Measurements from ENCODE around the gene HEATR3.
A peak's percentile ranks its signal among the peaks of the same experiment; 100 is the strongest.

The HEATR3 gene

GRCh38 chr16:50023641-50024040, 42.1 kb upstream of the HEATR3 start:
- H3K79me2 ChIP-seq (ENCODE audit: insufficient read depth, low read length): peaks cover 32% of the 10 kb centered on the region
- no peak overlapping the region for H3K4me3 ChIP-seq (ENCODE audit: low read length, poor library complexity, severe bottlenecking)
- no peaks in the 10 kb centered on the region for H3K9me3 ChIP-seq (ENCODE audit: insufficient read depth, low read depth, low read length)
- H4K20me1 ChIP-seq (ENCODE audit: insufficient read depth, low read length, poor library complexity, severe bottlenecking): peaks cover 15% of the 10 kb centered on the region
- no peaks in the 10 kb centered on the region for H3K27me3 ChIP-seq (ENCODE audit: insufficient read depth, low read length, poor library complexity, severe bottlenecking)
- H3K4me1 ChIP-seq (ENCODE audit: insufficient read depth, low read length, poor library complexity, severe bottlenecking): peaks cover 18% of the 10 kb centered on the region
- no peaks in the 10 kb centered on the region for H3F3A ChIP-seq (ENCODE audit: low read depth)
- no peak overlapping the region for H3K4me2 ChIP-seq (ENCODE audit: low read depth, low read length, poor library complexity, severe bottlenecking)
- TF ChIP-seq CTCF (conservative IDR thresholded peaks at IDR 0.05; ENCODE audit: low read length) (no peak), EZH2phosphoT487 (IDR thresholded peaks at IDR 0.05; ENCODE audit: borderline replicate concordance) (no peak)
- no peaks in the 10 kb centered on the region for H3K36me3 ChIP-seq (ENCODE audit: insufficient read depth, low read length)
- H3K9me2 ChIP-seq (replicated peaks; ENCODE audit: low read depth, low read length): no peaks in the 10 kb centered on the region
- H2AFZ ChIP-seq (ENCODE audit: low read length): 0 out of 2 replicates have a peak overlapping the region, but pooled peaks have one; percentile 48
- no peak overlapping the region for H3K9ac ChIP-seq (ENCODE audit: low read depth, low read length, poor library complexity, severe bottlenecking)

GRCh38 chr16:50024207-50024606, 41.6 kb upstream of the HEATR3 start:
- no peaks in the 10 kb centered on the region for H3K9me2 ChIP-seq (replicated peaks; ENCODE audit: low read depth, low read length)
- H3F3A ChIP-seq (ENCODE audit: low read depth): no peaks in the 10 kb centered on the region
- peak overlapping the region; percentile 66 for H3K4me2 ChIP-seq (ENCODE audit: low read depth, low read length, poor library complexity, severe bottlenecking)
- H3K4me3 ChIP-seq (ENCODE audit: low read length, poor library complexity, severe bottlenecking): peak overlapping the region; percentile 60
- H3K79me2 ChIP-seq (ENCODE audit: insufficient read depth, low read length): peaks cover 35% of the 10 kb centered on the region
- H3K9ac ChIP-seq (ENCODE audit: low read depth, low read length, poor library complexity, severe bottlenecking): peak overlapping the region; percentile 37
- peak overlapping the region; percentile 75 for H2AFZ ChIP-seq (ENCODE audit: low read length)
- no peaks in the 10 kb centered on the region for H3K36me3 ChIP-seq (ENCODE audit: insufficient read depth, low read length)
- H3K4me1 ChIP-seq (ENCODE audit: insufficient read depth, low read length, poor library complexity, severe bottlenecking): peaks cover 24% of the 10 kb centered on the region
- TF ChIP-seq EZH2phosphoT487 (IDR thresholded peaks at IDR 0.05; ENCODE audit: borderline replicate concordance) (no peak), CTCF (conservative IDR thresholded peaks at IDR 0.05; ENCODE audit: low read length) (no peak)
- H4K20me1 ChIP-seq (ENCODE audit: insufficient read depth, low read length, poor library complexity, severe bottlenecking): peaks cover 21% of the 10 kb centered on the region
- no peaks in the 10 kb centered on the region for H3K9me3 ChIP-seq (ENCODE audit: insufficient read depth, low read depth, low read length)
- H3K27me3 ChIP-seq (ENCODE audit: insufficient read depth, low read length, poor library complexity, severe bottlenecking): no peaks in the 10 kb centered on the region

- peak within 1 kb of the TSS; percentile 76 for H3K9ac ChIP-seq (ENCODE audit: low read depth, low read length, poor library complexity, severe bottlenecking)
- H3F3A ChIP-seq (ENCODE audit: low read depth): no peaks in the 10 kb centered on the region
Measured at GRCh38 chr16:50024684-50025536, 40.9 kb upstream of the HEATR3 start, which contains the start of gene CNEP1R1. Gene CNEP1R1, plus strand, starts transcription at chr16:50025225. Its CDS starts 91 bp downstream, at chr16:50025316.

More at GRCh38 chr16:50024684-50025536, 40.9 kb upstream of the HEATR3 start, which contains the start of gene CNEP1R1:
- Histone ChIP-seq H3K9me2 (replicated peaks; ENCODE audit: low read depth, low read length) (no peaks in the 10 kb centered on the region), H3K36me3 (ENCODE audit: insufficient read depth, low read length) (no peaks in the 10 kb centered on the region; the same call in 1 of the 2 replicates), H3K9me3 (ENCODE audit: insufficient read depth, low read depth, low read length) (no peaks in the 10 kb centered on the region), H2AFZ (ENCODE audit: low read length) (peak within 1 kb of the TSS; percentile 84), H3K27me3 (ENCODE audit: insufficient read depth, low read length, poor library complexity, severe bottlenecking) (no peaks in the 10 kb centered on the region), H3K4me2 (ENCODE audit: low read depth, low read length, poor library complexity, severe bottlenecking) (peak within 1 kb of the TSS; percentile 90), H3K79me2 (ENCODE audit: insufficient read depth, low read length) (peaks cover 42% of the 10 kb centered on the region), H3K4me1 (ENCODE audit: insufficient read depth, low read length, poor library complexity, severe bottlenecking) (peaks cover 28% of the 10 kb centered on the region), H3K4me3 (ENCODE audit: low read length, poor library complexity, severe bottlenecking) (peak within 1 kb of the TSS; percentile 88), H4K20me1 (ENCODE audit: insufficient read depth, low read length, poor library complexity, severe bottlenecking) (peaks cover 24% of the 10 kb centered on the region)
- no peak for TF ChIP-seq EZH2phosphoT487 (IDR thresholded peaks at IDR 0.05; ENCODE audit: borderline replicate concordance)
- peak; percentile 99 for TF ChIP-seq CTCF (conservative IDR thresholded peaks at IDR 0.05; ENCODE audit: low read length)
